SK-N-MC (cell line): ENCODE data around the gene GEMIN4.

Experiments
- EZH2 ChIP-seq: fragments of 200-600 bp; sonication (generic); IDR thresholded peaks from one replicate; pipeline ENCODE4 v1.6.1; 2017; ENCODE audit warnings: antibody characterized with exemption
- POLR2AphosphoS5 ChIP-seq: IDR thresholded peaks from 2 replicates; pipeline ENCODE4 v1.6.1; 2012; ENCODE audit warnings: mild to moderate bottlenecking, low read depth, low read length, borderline replicate concordance

- TF ChIP-seq EZH2 (no peak), POLR2AphosphoS5 (no peak)
Measured at GRCh38 chr17:746783-747629, 5.1 kb downstream of the GEMIN4 start.
